ENCODE data around the gene DRG2.

Gene DRG2

GRCh38 chr17:18079543-18079942 lies 8.2 kb upstream of the DRG2 start:
- no peak for DNase-seq

- DNase-seq: no peak
Observed at GRCh38 chr17:18084256-18084655, 3.5 kb upstream of the DRG2 start.

GRCh38 chr17:18089613-18090012 lies 1.9 kb downstream of the DRG2 start:
- DNase-seq: no peak

- no peak for DNase-seq
Observed at GRCh38 chr17:18093616-18094408, 6.1 kb downstream of the DRG2 start.

GRCh38 chr17:18094409-18094807 lies 6.7 kb downstream of the DRG2 start:
- DNase-seq: no peak

GRCh38 chr17:18099516-18099915 lies 11.8 kb downstream of the DRG2 start:
- DNase-seq: no peak

- DNase-seq: no peak
Observed at GRCh38 chr17:18100616-18101015, 12.9 kb downstream of the DRG2 start.

- no peak for DNase-seq
Observed at GRCh38 chr17:18101828-18102227, 14.1 kb downstream of the DRG2 start.

- DNase-seq: no peak
Observed at GRCh38 chr17:18102640-18103039, 14.9 kb downstream of the DRG2 start.

- DNase-seq: no peak
Observed at GRCh38 chr17:18105027-18105426, 17.3 kb downstream of the DRG2 start.

- DNase-seq: no peak
Observed at GRCh38 chr17:18105595-18105994, 17.8 kb downstream of the DRG2 start.

- DNase-seq: no peak
Observed at GRCh38 chr17:18106211-18106610, 18.5 kb downstream of the DRG2 start.

- DNase-seq: no peak
Observed at GRCh38 chr17:18107061-18107790, 19.5 kb downstream of the DRG2 start.

- no peak for DNase-seq
Observed at GRCh38 chr17:18107971-18108370, 20.2 kb downstream of the DRG2 start.

- no peak for DNase-seq
Observed at GRCh38 chr17:18108401-18109312, 20.9 kb downstream of the DRG2 start, which contains the start of gene MYO15A. TSS of gene MYO15A (plus strand) at chr17:18108756. CDS start at chr17:18118801, 10,045 bp downstream.

- DNase-seq: no peak
Observed at GRCh38 chr17:18109935-18110485, 22.3 kb downstream of the DRG2 start.

- DNase-seq: no peak
Observed at GRCh38 chr17:18110636-18111145, 22.9 kb downstream of the DRG2 start.

GRCh38 chr17:18111330-18111971 lies 23.7 kb downstream of the DRG2 start:
- no peak for DNase-seq

GRCh38 chr17:18115517-18115916 lies 27.8 kb downstream of the DRG2 start:
- no peak for DNase-seq

- no peak for DNase-seq
Observed at GRCh38 chr17:18116078-18116477, 28.3 kb downstream of the DRG2 start.

- no peak for DNase-seq
Observed at GRCh38 chr17:18117533-18117932, 29.8 kb downstream of the DRG2 start.
